B cell (primary cell): ENCODE results near the gene NUP35. TPM values are rescaled to one million over a fixed set of nuclear protein-coding genes. Genes with fewer than 3 reads are reported as not detected.

Source experiments
- ATAC-seq: fragments of 200-7000 bp; cut with Tn5 transposase; one replicate; pipeline ENCODE4 v1.10.0; 2021; ENCODE audit warnings: low read depth, mild to moderate bottlenecking, moderate number of reproducible peaks, moderate library complexity
- CTCF ChIA-PET: fragments of 350-600 bp; sonication (Branson Sonifier 250); formaldehyde crosslinking; loops from one replicate; lab custom pipeline; 2021; ENCODE audit warnings: antibody characterized with exemption, inconsistent platforms; lab: Charles Lee
- POLR2A ChIA-PET: fragments of 350-600 bp; sonication (Branson Sonifier 250); formaldehyde crosslinking; loops from one replicate; lab custom pipeline; 2021; ENCODE audit warnings: antibody characterized with exemption; lab: Charles Lee
- DNase-seq: peaks from one replicate; pipeline ENCODE4 v3.0.0; 2013
- H2AFZ ChIP-seq: 2 replicates; pipeline ENCODE4 v1.6.1; 2012; ENCODE audit warnings: mild to moderate bottlenecking, low read depth, low read length; ENCODE audit not compliant: insufficient read depth, poor library complexity, severe bottlenecking
- H3K27ac ChIP-seq, 2 donors: 1 replicate in 1 of 2; 2 replicates in 1 of 2; pipeline ENCODE4 v1.5.1; 2012 to 2013; ENCODE audit warnings: low read length in 2 of 2, mild to moderate bottlenecking in 2 of 2, moderate library complexity in 1 of 2
- H3K27me3 ChIP-seq, 4 experiments: fragments of 200-600 bp in 1 of 4; sonication (generic) in 1 of 4; replicated peaks in 1 of 4; 1 replicate in 2 of 4; 2 replicates in 2 of 4; pipeline versions ENCODE4 v1.6.1 to v1.7.0; 2013 to 2016; ENCODE audit warnings: low read length in 3 of 4, mild to moderate bottlenecking in 2 of 4, mixed read lengths in 1 of 4, moderate library complexity in 1 of 4; ENCODE audit not compliant: insufficient read depth in 4 of 4, control insufficient read depth in 3 of 4; ENCODE audit errors: control extremely low read depth in 1 of 4
- H3K36me3 ChIP-seq, 2 experiments: replicated peaks in 1 of 2; 1 replicate in 1 of 2; 2 replicates in 1 of 2; pipeline versions ENCODE4 v1.6.1 to v1.7.1; 2013; ENCODE audit warnings: low read length in 1 of 2; ENCODE audit not compliant: insufficient read depth in 2 of 2, control insufficient read depth in 1 of 2; ENCODE audit errors: control extremely low read depth in 1 of 2, extremely low read depth in 1 of 2
- H3K4me1 ChIP-seq, 2 donors: fragments of 200-600 bp in 1 of 2; sonication (generic) in 1 of 2; 1 replicate in 1 of 2; 2 replicates in 1 of 2; pipeline versions ENCODE4 v1.5.1 to v1.6.1; 2013 to 2017; ENCODE audit warnings: low read length in 2 of 2; ENCODE audit not compliant: control insufficient read depth in 2 of 2, insufficient read depth in 2 of 2
- H3K4me2 ChIP-seq: replicated peaks from 2 replicates; pipeline ENCODE3; 2012; ENCODE audit warnings: mild to moderate bottlenecking, low read depth, low read length; ENCODE audit not compliant: poor library complexity, severe bottlenecking
- H3K4me3 ChIP-seq, 5 experiments: fragments of 200-600 bp in 1 of 5; sonication (generic) in 1 of 5; 1 replicate in 3 of 5; 2 replicates in 2 of 5; pipeline versions ENCODE4 v1.5.1 to v1.7.0; 2011 to 2016; ENCODE audit warnings: low read length in 4 of 5, mild to moderate bottlenecking in 4 of 5, low read depth in 2 of 5, control low read depth in 1 of 5, moderate library complexity in 1 of 5; ENCODE audit not compliant: insufficient read depth in 1 of 5; ENCODE audit errors: control extremely low read depth in 1 of 5, extremely low read depth in 1 of 5
- H3K79me2 ChIP-seq: fragments of 200-600 bp; sonication (generic); one replicate; pipeline ENCODE4 v1.6.0; 2016; ENCODE audit warnings: low read length; ENCODE audit not compliant: control insufficient read depth, insufficient read depth
- H3K9ac ChIP-seq: fragments of 200-600 bp; sonication (generic); 2 replicates; pipeline ENCODE4 v1.6.1; 2017; ENCODE audit warnings: mild to moderate bottlenecking, low read length, moderate library complexity
- H3K9me3 ChIP-seq, 3 donors: one replicate each; pipeline versions ENCODE4 v1.6.1 to v1.7.1; 2013; ENCODE audit warnings: low read length in 2 of 3; ENCODE audit not compliant: control insufficient read depth in 2 of 3, insufficient read depth in 1 of 3; ENCODE audit errors: control extremely low read depth in 1 of 3
- H4K20me1 ChIP-seq: 2 replicates; pipeline ENCODE4 v1.6.0; 2012; ENCODE audit warnings: mild to moderate bottlenecking, low read length; ENCODE audit not compliant: insufficient read depth, control insufficient read depth, poor library complexity, severe bottlenecking
- H3K27ac Mint-ChIP-seq: one replicate; pipeline ENCODE4 v1.8.0; 2021; ENCODE audit warnings: mixed read lengths
- H3K27me3 Mint-ChIP-seq: one replicate; pipeline ENCODE4 v1.8.0; 2021; ENCODE audit warnings: mixed read lengths
- H3K4me1 Mint-ChIP-seq: one replicate; pipeline ENCODE4 v1.8.0; 2021; ENCODE audit warnings: mixed read lengths
- H3K4me3 Mint-ChIP-seq: one replicate; pipeline ENCODE4 v1.8.0; 2021; ENCODE audit warnings: mixed read lengths
- H3K9me3 Mint-ChIP-seq: one replicate; pipeline ENCODE4 v1.8.0; 2022; ENCODE audit warnings: mixed read lengths; ENCODE audit not compliant: insufficient read depth
- CTCF ChIP-seq: fragments of 200-600 bp; IDR thresholded peaks from one replicate; pipeline ENCODE4 v1.8.0; 2022; ENCODE audit warnings: antibody characterized with exemption, mild to moderate bottlenecking
- EZH2 ChIP-seq: IDR thresholded peaks from 2 replicates; pipeline ENCODE4 v1.6.1; 2012; ENCODE audit warnings: borderline replicate concordance, low read depth, mild to moderate bottlenecking, moderate library complexity, low read length; ENCODE audit not compliant: insufficient read depth, poor library complexity, severe bottlenecking
- WGBS: methylation state at CpG from one replicate; pipeline ENCODE4 v1.1.5; 2013; ENCODE audit warnings: missing lambda C conversion rate; ENCODE audit not compliant: insufficient coverage; 5-methylcytosine and 5-hydroxymethylcytosine counted together
- intact Hi-C: fragments of 100-400 bp; cut with micrococcal nuclease; formaldehyde crosslinking; loops from one replicate; pipeline ENCODE4 v1.10.0; 2022
- polyA plus RNA-seq: library from polyadenylated mRNA; depleted of rRNA; stranded (reverse); fragments of >200 nt; gene quantifications from 2 replicates; pipeline ENCODE4 v1.2.3, GENCODE V29; 2012
- total RNA-seq, 2 donors: library from RNA; stranded (reverse); fragments of 120-200 nt in 1 of 2; gene quantifications; 1 replicate in 1 of 2; 2 replicates in 1 of 2; pipeline versions ENCODE4 v1.2.3 to v1.2.4, GENCODE V29; 2013 to 2022

Gene NUP35
- total and polyA plus RNA-seq, 2 donors (not counting 1 experiment from before 2014, with no cell fraction given), result 8.3 to 26.0 TPM

- ATAC-seq, result no peak
- CTCF ChIA-PET, result no interaction called here
Measured at GRCh38 chr2:183207110-183207509, 82.9 kb downstream of the NUP35 start.

More at GRCh38 chr2:183207110-183207509, 82.9 kb downstream of the NUP35 start:
- no peak overlapping the region for H3K27ac Mint-ChIP-seq
- Histone ChIP-seq H3K4me3 (no peak overlapping the region), H3K4me2 (no peak overlapping the region), H3K27ac (no peak overlapping the region), H4K20me1 (no peaks in the 10 kb centered on the region), H3K4me1 (no peaks in the 10 kb centered on the region), H3K9ac (no peak overlapping the region), H2AFZ (no peak overlapping the region), H3K79me2 (no peaks in the 10 kb centered on the region), H3K27me3 (no peaks in the 10 kb centered on the region), H3K9me3 (peaks cover 0 to 1% (median 0%) of the 10 kb centered on the region in 3 donors), H3K36me3 (no peaks in the 10 kb centered on the region)
- H3K9me3 Mint-ChIP-seq, result no peaks in the 10 kb centered on the region
- H3K27me3 Mint-ChIP-seq, result no peaks in the 10 kb centered on the region
- no CpG with 5 or more reads among the region's 1 CpG for whole genome bisulfite sequencing
- no peak for DNase-seq
- H3K4me3 Mint-ChIP-seq, result no peak overlapping the region
- POLR2A ChIA-PET, result no interaction called here
- H3K4me1 Mint-ChIP-seq, result no peaks in the 10 kb centered on the region
- no peak for TF ChIP-seq EZH2
- TF ChIP-seq CTCF, result no peak
- intact Hi-C loops, result no loop called here
